AG09309 (cell line): ENCODE data around the gene GP9.

ENCODE experiments used
- DNase-seq: peaks from one replicate; pipeline ENCODE4 v3.0.0-alpha.2; 2010; ENCODE audit warnings: low read depth
- H3K4me3 ChIP-seq: 2 replicates; pipeline ENCODE4 v1.5.1; 2011; ENCODE audit warnings: mild to moderate bottlenecking, low read depth, low read length, moderate library complexity; ENCODE audit not compliant: control insufficient read depth
- CTCF ChIP-seq: IDR thresholded peaks from 2 replicates; pipeline ENCODE4 v1.5.1; 2011; ENCODE audit warnings: mild to moderate bottlenecking, low read depth, low read length, inconsistent platforms; ENCODE audit not compliant: insufficient read depth, control insufficient read depth; ENCODE audit errors: missing control alignments

GP9 gene

GRCh38 chr3:129056451-129057173 lies 4.0 kb upstream of the GP9 start:
- H3K4me3 ChIP-seq: no peak overlapping the region
- no peak for DNase-seq
- no peak for TF ChIP-seq CTCF

GRCh38 chr3:129057249-129057648 lies 3.3 kb upstream of the GP9 start:
- no peak for TF ChIP-seq CTCF
- no peak overlapping the region for H3K4me3 ChIP-seq
- no peak for DNase-seq

- H3K4me3 ChIP-seq: no peak overlapping the region
- TF ChIP-seq CTCF: no peak
- no peak for DNase-seq
Measured at GRCh38 chr3:129058441-129059200, 2.0 kb upstream of the GP9 start.

GRCh38 chr3:129059311-129059958 lies 1.1 kb upstream of the GP9 start:
- no peak for TF ChIP-seq CTCF

GRCh38 chr3:129061023-129061887 lies 676 bp downstream of the GP9 start:
- TF ChIP-seq CTCF: no peak
- no peak for DNase-seq
- no peak overlapping the region for H3K4me3 ChIP-seq

More at GRCh38 chr3:129059311-129059958, 1.1 kb upstream of the GP9 start:
- H3K4me3 ChIP-seq: no peak overlapping the region
- DNase-seq: no peak
